22Rv1 (cell line): ENCODE data around the gene DDN.

Source experiments
- ZFX ChIP-seq: fragments of 450-650 bp; IDR thresholded peaks from 2 replicates; pipeline ENCODE4 v1.6.1; 2017; ENCODE audit warnings: antibody characterized with exemption, borderline replicate concordance
- TF ChIP-seq, protein P1 (sequence below): fragments of 450-650 bp; IDR thresholded peaks from 2 replicates; pipeline ENCODE4 v1.5.1; 2017; ENCODE audit warnings: mild to moderate bottlenecking

DNA sequence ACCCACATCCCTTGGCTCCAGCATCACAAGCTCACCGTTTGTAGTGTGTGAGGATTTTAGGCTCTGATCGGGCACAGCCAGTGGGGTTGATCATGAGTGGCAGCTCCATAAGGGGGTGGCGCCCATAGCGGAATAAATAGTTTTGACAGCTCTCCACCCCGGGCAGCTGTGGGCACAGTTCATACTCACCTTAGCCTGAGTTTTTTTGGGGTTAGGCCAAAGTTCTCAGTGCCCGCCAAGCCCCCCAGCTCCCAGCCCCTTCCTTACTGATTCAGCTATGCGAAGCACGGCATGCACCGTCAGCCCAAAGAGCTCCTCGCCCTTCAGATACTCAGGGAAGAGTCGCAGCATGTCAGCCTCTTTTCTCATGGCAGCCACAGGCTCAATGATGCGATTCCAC, 25.4 kb upstream of the DDN start:
- TF ChIP-seq, protein P1, sequence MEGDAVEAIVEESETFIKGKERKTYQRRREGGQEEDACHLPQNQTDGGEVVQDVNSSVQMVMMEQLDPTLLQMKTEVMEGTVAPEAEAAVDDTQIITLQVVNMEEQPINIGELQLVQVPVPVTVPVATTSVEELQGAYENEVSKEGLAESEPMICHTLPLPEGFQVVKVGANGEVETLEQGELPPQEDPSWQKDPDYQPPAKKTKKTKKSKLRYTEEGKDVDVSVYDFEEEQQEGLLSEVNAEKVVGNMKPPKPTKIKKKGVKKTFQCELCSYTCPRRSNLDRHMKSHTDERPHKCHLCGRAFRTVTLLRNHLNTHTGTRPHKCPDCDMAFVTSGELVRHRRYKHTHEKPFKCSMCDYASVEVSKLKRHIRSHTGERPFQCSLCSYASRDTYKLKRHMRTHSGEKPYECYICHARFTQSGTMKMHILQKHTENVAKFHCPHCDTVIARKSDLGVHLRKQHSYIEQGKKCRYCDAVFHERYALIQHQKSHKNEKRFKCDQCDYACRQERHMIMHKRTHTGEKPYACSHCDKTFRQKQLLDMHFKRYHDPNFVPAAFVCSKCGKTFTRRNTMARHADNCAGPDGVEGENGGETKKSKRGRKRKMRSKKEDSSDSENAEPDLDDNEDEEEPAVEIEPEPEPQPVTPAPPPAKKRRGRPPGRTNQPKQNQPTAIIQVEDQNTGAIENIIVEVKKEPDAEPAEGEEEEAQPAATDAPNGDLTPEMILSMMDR, result no peak
- TF ChIP-seq ZFX, result no peak
